K562 (cell line): ENCODE data around the gene TOP3A. TPM values are rescaled to one million over a fixed set of nuclear protein-coding genes. Genes with fewer than 3 reads are reported as not detected.

Experiments used
- ATAC-seq: fragments of 200-7000 bp; cut with Tn5 transposase; 3 replicates; pipeline ENCODE4 v1.9.1; 2020; ENCODE audit warnings: moderate library complexity
- BruUV-seq: library from RNA; stranded (reverse); fragments of 400-500 nt; replicated peaks from 2 replicates; lab custom pipeline; 2021; lab: Mats Ljungman, UMichigan
- CTCF ChIA-PET: fragments of 300-600 bp; formaldehyde crosslinking; extraction: SDS; loops from one replicate; lab custom pipeline; 2021; ENCODE audit warnings: low intra/inter-chr PET ratio; lab: Yijun Ruan, JAX
- POLR2A ChIA-PET: fragments of 300-600, 350-650 bp; sonication (Branson Sonifier 250); formaldehyde crosslinking; extraction: SDS; loops from one replicate; lab custom pipeline; 2021; ENCODE audit warnings: antibody characterized with exemption, inconsistent platforms; lab: Yijun Ruan, JAX
- DNase-seq, 4 experiments: peaks; one replicate each; pipeline versions ENCODE4 v3.0.0 to v3.0.0-alpha.2; 2011 to 2018; ENCODE audit warnings: low spot score in 3 of 4, mixed read lengths in 3 of 4; ENCODE audit errors: extremely low read depth in 1 of 4
- FAIRE-seq: peaks from 2 replicates; lab custom pipeline; 2011; peaks lifted over from hg19 to GRCh38; lab: Jason Lieb, UNC
- H2AFZ ChIP-seq: 2 replicates; pipeline ENCODE4 v1.6.0; 2011; ENCODE audit warnings: low read depth, low read length, control low read depth, inconsistent platforms
- H3K27ac ChIP-seq: fragments of 200-600 bp; 3 replicates; pipeline ENCODE4 v1.8.0; 2011; ENCODE audit warnings: low read depth, mild to moderate bottlenecking, control low read depth, inconsistent platforms, low read length, moderate library complexity, mixed read lengths; ENCODE audit errors: extremely low read depth
- H3K27me3 ChIP-seq, 2 experiments: fragments of 300-600 bp in 1 of 2; 2 replicates in 1 of 2; 3 replicates in 1 of 2; pipeline versions ENCODE4 v1.6.0 to v1.8.0; 2011; ENCODE audit warnings: inconsistent platforms in 2 of 2, low read length in 2 of 2, mild to moderate bottlenecking in 1 of 2, mixed read lengths in 1 of 2, moderate library complexity in 1 of 2; ENCODE audit not compliant: control insufficient read depth in 2 of 2, insufficient read depth in 2 of 2
- H3K36me3 ChIP-seq: fragments of 300-600 bp; 3 replicates; pipeline ENCODE4 v1.8.0; 2011; ENCODE audit warnings: mild to moderate bottlenecking, low read length, inconsistent platforms; ENCODE audit not compliant: control insufficient read depth, insufficient read depth
- H3K4me1 ChIP-seq, 2 experiments: fragments of 200-600 bp in 1 of 2; replicated peaks in 1 of 2; 2 replicates in 1 of 2; 3 replicates in 1 of 2; pipeline versions ENCODE4 v1.5.1 to v1.8.0; 2011; ENCODE audit warnings: inconsistent platforms in 2 of 2, low read length in 2 of 2, mild to moderate bottlenecking in 1 of 2, mixed read lengths in 1 of 2, moderate library complexity in 1 of 2; ENCODE audit not compliant: control insufficient read depth in 2 of 2, insufficient read depth in 2 of 2
- H3K4me2 ChIP-seq: 2 replicates; pipeline ENCODE4 v1.6.1; 2011; ENCODE audit warnings: low read length, control low read depth, inconsistent platforms, mixed read lengths; ENCODE audit not compliant: insufficient read depth
- H3K4me3 ChIP-seq: fragments of 200-600 bp; sonication (generic), shearing (Covaris generic); 2 replicates; pipeline ENCODE4 v1.5.1; 2016; ENCODE audit warnings: control low read depth, inconsistent platforms
- H3K79me2 ChIP-seq: fragments of 200-600 bp; 3 replicates; pipeline ENCODE4 v1.8.0; 2011; ENCODE audit warnings: low read length, inconsistent platforms; ENCODE audit not compliant: control insufficient read depth, insufficient read depth
- H3K9ac ChIP-seq, 2 experiments: 2 replicates each; pipeline versions ENCODE4 v1.6.0 to v1.6.1; 2011; ENCODE audit warnings: low read depth in 2 of 2, low read length in 2 of 2, control low read depth in 1 of 2, inconsistent platforms in 1 of 2, mild to moderate bottlenecking in 1 of 2, mixed read lengths in 1 of 2; ENCODE audit not compliant: insufficient read depth in 1 of 2
- H3K9me1 ChIP-seq: one replicate; pipeline ENCODE4 v1.6.0; 2011; ENCODE audit warnings: inconsistent platforms, mild to moderate bottlenecking, low read length, moderate library complexity; ENCODE audit not compliant: control insufficient read depth, insufficient read depth
- H3K9me3 ChIP-seq: replicated peaks from 2 replicates; pipeline ENCODE4 v1.5.1; 2011; ENCODE audit warnings: low read depth, low read length, inconsistent platforms; ENCODE audit not compliant: control insufficient read depth, insufficient read depth
- H4K20me1 ChIP-seq: replicated peaks from 2 replicates; pipeline ENCODE4 v1.6.1; 2011; ENCODE audit warnings: low read length, inconsistent platforms, mixed read lengths; ENCODE audit not compliant: control insufficient read depth, insufficient read depth
- CBFA2T2 ChIP-seq: fragments of 450-650 bp; conservative IDR thresholded peaks from 2 replicates; pipeline ENCODE4 v1.6.1; 2017; ENCODE audit warnings: mild to moderate bottlenecking
- RBM22 ChIP-seq: fragments of 200-400 bp; formaldehyde crosslinking; IDR thresholded peaks from 2 replicates; pipeline ENCODE4 v1.6.1; 2018; ENCODE audit warnings: low read length, low read depth; ENCODE audit not compliant: poor library complexity, severe bottlenecking
- TGIF2 ChIP-seq: sonication (generic); formaldehyde crosslinking; IDR thresholded peaks from 2 replicates; pipeline ENCODE4 v1.8.1; 2022; ENCODE audit warnings: mild to moderate bottlenecking, missing genetic modification reagents, moderate library complexity
- ZNF316 ChIP-seq: fragments of 450-650 bp; IDR thresholded peaks from 2 replicates; pipeline ENCODE4 v1.6.1; 2016
- ZZZ3 ChIP-seq: fragments of 450-650 bp; IDR thresholded peaks from 2 replicates; pipeline ENCODE4 v1.6.1; 2016; ENCODE audit warnings: antibody characterized with exemption, mild to moderate bottlenecking, moderate library complexity
- WGBS: fragments of 100-300 bp; shearing (Covaris generic); methylation state at CpG from one replicate; pipeline ENCODE4 v1.1.6; 2016; ENCODE audit warnings: low coverage, mixed read lengths; ENCODE audit not compliant: insufficient coverage; ENCODE audit errors: missing lambda C conversion rate; 5-methylcytosine and 5-hydroxymethylcytosine counted together
- in situ Hi-C: fragments of 300-500 bp; cut with MboI; formaldehyde crosslinking; loops from 4 replicates; pipeline ENCODE4 v1.15.0; 2018; ENCODE audit warnings: inconsistent platforms, mixed read lengths
- intact Hi-C: fragments of 100-400 bp; cut with micrococcal nuclease; formaldehyde crosslinking; loops from 2 replicates; pipeline ENCODE4 v1.14.2; 2022
- polyA plus RNA-seq, 8 experiments: library from polyadenylated mRNA; depleted of rRNA in 4 of 8; stranded (reverse) in 5 of 8; unstranded in 3 of 8; fragments of >200 nt; fragmentation: Nextera tagmentation in 2 of 8; fragmentation: Illumina TruSeq in 1 of 8; extraction: Ambion mirVana in 2 of 8; extraction: Trizol in 1 of 8; gene quantifications; 2 replicates each; pipeline versions ENCODE4 v1.2.1 to v1.2.3, GENCODE V29; 2011 to 2014; ENCODE audit warnings: inconsistent platforms in 1 of 8, missing spikeins in 1 of 8
- total RNA-seq, 7 experiments: library from RNA; depleted of rRNA in 6 of 7; stranded (reverse); fragments of >200 nt in 6 of 7; fragmentation: Illumina TruSeq in 2 of 7; extraction: Trizol in 2 of 7; gene quantifications; 2 replicates each; pipeline versions ENCODE4 v1.2.1 to v1.2.3, GENCODE V29; 2011 to 2021; ENCODE audit warnings: low replicate concordance in 1 of 7
- TF ChIP-seq, protein P1 (sequence below): fragments of 150-350 bp; IDR thresholded peaks from 2 replicates; pipeline ENCODE4 v1.6.1; 2014; ENCODE audit warnings: low read depth, mild to moderate bottlenecking, low read length, borderline replicate concordance
- TF ChIP-seq, protein P2 (sequence below): fragments of 450-650 bp; IDR thresholded peaks from 2 replicates; pipeline ENCODE4 v1.6.1; 2016; ENCODE audit warnings: low read depth

TOP3A gene
- total and polyA plus RNA-seq, 9 of the 15 experiments (the other 6 are each of a cell fraction or from before 2014, with no cell fraction given) = 5.2 to 49.7 (median 24.7) TPM

DNA sequence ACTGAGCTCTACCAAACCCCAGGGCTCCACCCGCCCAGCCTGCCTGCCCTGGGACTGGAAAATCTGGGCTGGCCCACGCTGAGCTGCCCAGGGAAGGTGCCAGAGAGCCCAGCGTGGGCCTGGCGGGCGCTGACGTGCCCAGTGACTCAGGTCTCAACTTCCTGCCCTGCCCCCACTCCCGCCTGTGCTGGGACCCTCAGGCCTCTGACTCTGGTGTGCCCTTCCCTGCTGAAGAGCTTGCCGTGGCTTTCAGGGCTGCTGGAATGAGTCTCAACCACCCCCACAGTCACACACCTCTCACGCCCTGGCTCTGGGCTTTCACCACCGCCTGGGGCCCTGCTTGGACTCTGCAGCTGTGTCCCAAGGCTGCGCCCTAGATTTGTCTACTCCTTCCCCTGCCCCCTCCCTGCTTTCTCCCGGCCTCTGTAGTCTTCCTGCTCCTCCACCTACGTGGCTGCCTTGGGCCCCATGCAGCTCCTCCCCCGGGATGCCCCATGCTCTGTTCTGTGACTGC, 79.0 kb downstream of the TOP3A start:
- ChIA-PET CTCF (no interaction called here), POLR2A (interaction anchor here (0.6 kb wide), 1 partner anchor 19 kb away, joined by 3 read pairs; no protein-coding TSS in a partner anchor)
- intact Hi-C loops = no loop called here
- Histone ChIP-seq H3K36me3 (no peaks in the 10 kb centered on the region), H4K20me1 (no peaks in the 10 kb centered on the region), H2AFZ (no peak overlapping the region), H3K9me3 (no peaks in the 10 kb centered on the region), H3K4me3 (no peak overlapping the region), H3K27ac (no peak overlapping the region), H3K27me3 (no peaks in the 10 kb centered on the region), H3K4me1 (peaks cover 0 to 15% of the 10 kb centered on the region in 2 experiments; a peak in 1 of 5 replicates), H3K4me2 (no peak overlapping the region), H3K9me1 (no peaks in the 10 kb centered on the region), H3K9ac (no peak overlapping the region), H3K79me2 (no peaks in the 10 kb centered on the region)
- BruUV-seq = no TSS peak
- DNase-seq (no peak), FAIRE-seq (no peak), ATAC-seq (no peak)
- in situ Hi-C loops = no loop called here
- 65% methylated on average over 10 of the region's 14 CpGs for WGBS
- TF ChIP-seq RBM22 = no peak
- no peak for TF ChIP-seq ZZZ3
- TF ChIP-seq ZNF316 = no peak
- TF ChIP-seq, protein P1, sequence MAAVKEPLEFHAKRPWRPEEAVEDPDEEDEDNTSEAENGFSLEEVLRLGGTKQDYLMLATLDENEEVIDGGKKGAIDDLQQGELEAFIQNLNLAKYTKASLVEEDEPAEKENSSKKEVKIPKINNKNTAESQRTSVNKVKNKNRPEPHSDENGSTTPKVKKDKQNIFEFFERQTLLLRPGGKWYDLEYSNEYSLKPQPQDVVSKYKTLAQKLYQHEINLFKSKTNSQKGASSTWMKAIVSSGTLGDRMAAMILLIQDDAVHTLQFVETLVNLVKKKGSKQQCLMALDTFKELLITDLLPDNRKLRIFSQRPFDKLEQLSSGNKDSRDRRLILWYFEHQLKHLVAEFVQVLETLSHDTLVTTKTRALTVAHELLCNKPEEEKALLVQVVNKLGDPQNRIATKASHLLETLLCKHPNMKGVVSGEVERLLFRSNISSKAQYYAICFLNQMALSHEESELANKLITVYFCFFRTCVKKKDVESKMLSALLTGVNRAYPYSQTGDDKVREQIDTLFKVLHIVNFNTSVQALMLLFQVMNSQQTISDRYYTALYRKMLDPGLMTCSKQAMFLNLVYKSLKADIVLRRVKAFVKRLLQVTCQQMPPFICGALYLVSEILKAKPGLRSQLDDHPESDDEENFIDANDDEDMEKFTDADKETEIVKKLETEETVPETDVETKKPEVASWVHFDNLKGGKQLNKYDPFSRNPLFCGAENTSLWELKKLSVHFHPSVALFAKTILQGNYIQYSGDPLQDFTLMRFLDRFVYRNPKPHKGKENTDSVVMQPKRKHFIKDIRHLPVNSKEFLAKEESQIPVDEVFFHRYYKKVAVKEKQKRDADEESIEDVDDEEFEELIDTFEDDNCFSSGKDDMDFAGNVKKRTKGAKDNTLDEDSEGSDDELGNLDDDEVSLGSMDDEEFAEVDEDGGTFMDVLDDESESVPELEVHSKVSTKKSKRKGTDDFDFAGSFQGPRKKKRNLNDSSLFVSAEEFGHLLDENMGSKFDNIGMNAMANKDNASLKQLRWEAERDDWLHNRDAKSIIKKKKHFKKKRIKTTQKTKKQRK = no peak
- no peak for TF ChIP-seq CBFA2T2
- no peak for TF ChIP-seq TGIF2 (CRISPR knock-in tag)
- TF ChIP-seq, protein P2, sequence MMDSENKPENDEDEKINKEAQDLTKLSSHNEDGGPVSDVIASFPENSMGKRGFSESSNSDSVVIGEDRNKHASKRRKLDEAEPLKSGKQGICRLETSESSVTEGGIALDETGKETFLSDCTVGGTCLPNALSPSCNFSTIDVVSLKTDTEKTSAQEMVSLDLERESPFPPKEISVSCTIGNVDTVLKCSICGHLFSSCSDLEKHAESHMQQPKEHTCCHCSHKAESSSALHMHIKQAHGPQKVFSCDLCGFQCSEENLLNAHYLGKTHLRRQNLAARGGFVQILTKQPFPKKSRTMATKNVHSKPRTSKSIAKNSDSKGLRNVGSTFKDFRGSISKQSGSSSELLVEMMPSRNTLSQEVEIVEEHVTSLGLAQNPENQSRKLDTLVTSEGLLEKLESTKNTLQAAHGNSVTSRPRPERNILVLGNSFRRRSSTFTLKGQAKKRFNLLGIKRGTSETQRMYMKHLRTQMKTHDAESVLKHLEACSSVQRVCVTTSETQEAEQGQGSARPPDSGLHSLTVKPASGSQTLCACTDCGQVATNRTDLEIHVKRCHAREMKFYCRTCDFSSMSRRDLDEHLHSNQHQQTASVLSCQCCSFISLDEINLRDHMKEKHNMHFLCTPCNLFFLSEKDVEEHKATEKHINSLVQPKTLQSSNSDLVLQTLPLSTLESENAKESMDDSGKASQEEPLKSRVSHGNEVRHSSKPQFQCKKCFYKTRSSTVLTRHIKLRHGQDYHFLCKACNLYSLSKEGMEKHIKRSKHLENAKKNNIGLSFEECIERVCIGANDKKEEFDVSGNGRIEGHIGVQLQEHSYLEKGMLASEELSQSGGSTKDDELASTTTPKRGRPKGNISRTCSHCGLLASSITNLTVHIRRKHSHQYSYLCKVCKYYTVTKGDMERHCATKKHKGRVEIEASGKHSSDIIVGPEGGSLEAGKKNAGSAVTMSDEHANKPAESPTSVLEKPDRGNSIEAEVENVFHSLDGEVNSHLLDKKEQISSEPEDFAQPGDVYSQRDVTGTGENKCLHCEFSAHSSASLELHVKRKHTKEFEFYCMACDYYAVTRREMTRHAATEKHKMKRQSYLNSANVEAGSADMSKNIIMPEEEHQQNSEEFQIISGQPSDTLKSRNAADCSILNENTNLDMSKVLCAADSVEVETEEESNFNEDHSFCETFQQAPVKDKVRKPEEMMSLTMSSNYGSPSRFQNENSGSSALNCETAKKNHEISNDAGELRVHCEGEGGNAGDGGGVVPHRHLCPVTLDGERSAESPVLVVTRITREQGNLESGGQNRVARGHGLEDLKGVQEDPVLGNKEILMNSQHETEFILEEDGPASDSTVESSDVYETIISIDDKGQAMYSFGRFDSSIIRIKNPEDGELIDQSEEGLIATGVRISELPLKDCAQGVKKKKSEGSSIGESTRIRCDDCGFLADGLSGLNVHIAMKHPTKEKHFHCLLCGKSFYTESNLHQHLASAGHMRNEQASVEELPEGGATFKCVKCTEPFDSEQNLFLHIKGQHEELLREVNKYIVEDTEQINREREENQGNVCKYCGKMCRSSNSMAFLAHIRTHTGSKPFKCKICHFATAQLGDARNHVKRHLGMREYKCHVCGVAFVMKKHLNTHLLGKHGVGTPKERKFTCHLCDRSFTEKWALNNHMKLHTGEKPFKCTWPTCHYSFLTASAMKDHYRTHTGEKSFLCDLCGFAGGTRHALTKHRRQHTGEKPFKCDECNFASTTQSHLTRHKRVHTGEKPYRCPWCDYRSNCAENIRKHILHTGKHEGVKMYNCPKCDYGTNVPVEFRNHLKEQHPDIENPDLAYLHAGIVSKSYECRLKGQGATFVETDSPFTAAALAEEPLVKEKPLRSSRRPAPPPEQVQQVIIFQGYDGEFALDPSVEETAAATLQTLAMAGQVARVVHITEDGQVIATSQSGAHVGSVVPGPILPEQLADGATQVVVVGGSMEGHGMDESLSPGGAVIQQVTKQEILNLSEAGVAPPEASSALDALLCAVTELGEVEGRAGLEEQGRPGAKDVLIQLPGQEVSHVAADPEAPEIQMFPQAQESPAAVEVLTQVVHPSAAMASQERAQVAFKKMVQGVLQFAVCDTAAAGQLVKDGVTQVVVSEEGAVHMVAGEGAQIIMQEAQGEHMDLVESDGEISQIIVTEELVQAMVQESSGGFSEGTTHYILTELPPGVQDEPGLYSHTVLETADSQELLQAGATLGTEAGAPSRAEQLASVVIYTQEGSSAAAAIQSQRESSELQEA = no peak
